ENCODE results near the gene GHR.

Gene GHR

DNA sequence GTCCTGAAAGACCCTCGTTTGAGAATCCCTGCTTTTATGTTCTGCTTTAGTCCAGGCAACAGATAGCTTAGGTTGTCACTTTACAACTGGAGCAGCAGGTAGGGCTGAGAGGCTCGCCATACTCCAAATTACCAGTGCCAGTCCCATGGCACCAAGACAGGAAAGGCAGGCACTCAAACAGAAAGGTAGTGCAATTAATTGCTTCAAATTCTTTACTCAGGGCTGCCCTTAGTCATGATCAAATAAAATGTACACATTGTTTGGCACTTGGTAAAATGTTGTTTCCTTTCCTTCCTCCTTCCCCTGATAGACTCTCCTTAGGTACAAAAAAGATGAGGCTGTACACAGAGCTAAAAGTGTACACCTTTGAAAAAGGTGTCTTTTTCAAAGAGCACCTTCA, 217.6 kb downstream of the GHR start:
- Histone ChIP-seq H3K4me1 (ENCODE audit: control insufficient read depth, insufficient read depth, low read length) (no peaks in the 10 kb centered on the region), H3K4me3 (ENCODE audit: low read length in 2 of 2) (no peak overlapping the region), H3K27me3 (ENCODE audit: control insufficient read depth in 1 of 2, insufficient read depth in 2 of 2, low read length in 2 of 2) (no peaks in the 10 kb centered on the region), H3K9ac (ENCODE audit: low read length in 2 of 2) (no peak overlapping the region), H3K9me3 (ENCODE audit: control insufficient read depth in 2 of 2, low read length in 2 of 2) (no peaks in the 10 kb centered on the region), H3K36me3 (ENCODE audit: control insufficient read depth in 2 of 2, insufficient read depth in 2 of 2, low read length in 2 of 2) (no peaks in the 10 kb centered on the region), H3K27ac (ENCODE audit: low read length) (no peak overlapping the region)

DNA sequence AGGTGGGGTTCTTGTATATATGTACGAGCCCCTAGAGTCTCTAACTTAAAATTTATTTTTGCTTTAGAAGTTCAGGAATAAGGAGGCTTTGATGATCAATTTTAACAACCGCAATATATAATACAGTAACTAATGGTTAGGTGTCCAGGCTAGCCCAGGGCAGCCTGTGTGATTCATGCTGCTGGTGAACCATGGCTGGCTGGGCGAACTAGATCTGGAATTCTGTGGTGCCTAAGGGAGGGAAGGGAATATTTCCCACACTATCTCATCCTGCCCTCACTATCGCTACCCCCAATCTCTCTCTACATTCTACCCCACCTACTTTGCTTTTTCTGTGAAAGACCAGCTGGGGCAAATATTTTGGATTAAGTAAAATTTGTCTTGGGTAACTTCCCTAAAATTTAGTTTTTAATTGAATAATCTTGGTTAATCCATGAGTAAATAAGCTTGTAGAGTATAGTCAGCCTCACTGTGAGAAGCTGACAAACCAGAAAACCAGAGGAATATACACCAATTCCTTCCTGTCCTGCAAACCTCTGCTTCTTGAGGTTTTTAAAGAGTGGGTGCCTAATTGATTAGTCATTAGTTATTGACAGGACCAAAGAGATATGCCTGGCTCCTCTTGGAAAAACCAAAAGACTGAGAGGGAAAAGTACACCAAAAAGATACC, 218.2 kb downstream of the GHR start:
- Histone ChIP-seq H3K27me3 (ENCODE audit: control insufficient read depth in 1 of 2, insufficient read depth in 2 of 2, low read length in 2 of 2) (no peaks in the 10 kb centered on the region), H3K4me1 (ENCODE audit: control insufficient read depth, insufficient read depth, low read length) (no peaks in the 10 kb centered on the region), H3K9me3 (ENCODE audit: control insufficient read depth in 2 of 2, low read length in 2 of 2) (no peaks in the 10 kb centered on the region), H3K9ac (ENCODE audit: low read length in 2 of 2) (no peak overlapping the region), H3K36me3 (ENCODE audit: control insufficient read depth in 2 of 2, insufficient read depth in 2 of 2, low read length in 2 of 2) (no peaks in the 10 kb centered on the region), H3K4me3 (ENCODE audit: low read length in 2 of 2) (no peak overlapping the region), H3K27ac (ENCODE audit: low read length) (no peak overlapping the region)

DNA sequence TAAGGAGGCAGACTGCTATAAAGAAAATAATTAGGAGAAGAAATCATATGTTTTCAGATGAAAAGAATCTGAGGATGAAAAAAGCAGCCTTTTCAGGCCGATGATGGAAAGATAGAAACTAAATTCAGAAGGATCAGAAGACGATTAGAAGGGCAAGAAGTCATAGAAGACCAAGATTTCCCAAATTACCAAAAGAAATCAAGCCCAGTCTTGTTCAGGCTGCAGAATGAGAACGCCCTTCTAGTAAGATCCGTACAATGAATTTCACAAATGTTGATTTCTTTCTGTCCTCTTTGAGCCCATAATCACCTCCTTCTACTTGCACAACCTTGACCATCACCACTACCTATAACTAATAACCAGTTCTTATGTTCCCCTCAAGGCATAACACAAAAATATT, 218.8 kb downstream of the GHR start:
- Histone ChIP-seq H3K27me3 (ENCODE audit: control insufficient read depth in 1 of 2, insufficient read depth in 2 of 2, low read length in 2 of 2) (no peaks in the 10 kb centered on the region), H3K4me3 (ENCODE audit: low read length in 2 of 2) (no peak overlapping the region), H3K36me3 (ENCODE audit: control insufficient read depth in 2 of 2, insufficient read depth in 2 of 2, low read length in 2 of 2) (no peaks in the 10 kb centered on the region), H3K27ac (ENCODE audit: low read length) (no peak overlapping the region), H3K4me1 (ENCODE audit: control insufficient read depth, insufficient read depth, low read length) (no peaks in the 10 kb centered on the region), H3K9me3 (ENCODE audit: control insufficient read depth in 2 of 2, low read length in 2 of 2) (no peaks in the 10 kb centered on the region), H3K9ac (ENCODE audit: low read length in 2 of 2) (no peak overlapping the region)

DNA sequence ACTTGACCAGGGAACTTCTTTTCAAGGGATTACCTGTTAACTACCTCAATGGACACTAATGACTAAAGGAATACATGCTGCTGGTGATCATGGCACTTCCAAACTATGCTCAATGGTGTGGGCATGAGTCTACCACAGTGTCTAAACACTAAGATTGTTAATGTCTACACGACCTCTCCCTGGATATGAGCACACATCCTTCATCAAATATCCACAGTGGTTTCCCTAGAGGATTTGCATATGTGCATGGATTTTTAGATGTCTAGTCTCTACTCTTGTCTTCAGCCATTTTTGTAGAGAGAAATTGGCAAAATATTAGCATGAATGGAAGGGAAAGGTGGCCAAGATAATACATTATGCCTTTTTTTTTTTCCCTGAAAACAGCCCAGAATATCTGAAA, 220.1 kb downstream of the GHR start:
- Histone ChIP-seq H3K27me3 (ENCODE audit: control insufficient read depth in 1 of 2, insufficient read depth in 2 of 2, low read length in 2 of 2) (no peaks in the 10 kb centered on the region), H3K9me3 (ENCODE audit: control insufficient read depth in 2 of 2, low read length in 2 of 2) (no peaks in the 10 kb centered on the region), H3K4me3 (ENCODE audit: low read length in 2 of 2) (no peak overlapping the region), H3K4me1 (ENCODE audit: control insufficient read depth, insufficient read depth, low read length) (no peaks in the 10 kb centered on the region), H3K36me3 (ENCODE audit: control insufficient read depth in 2 of 2, insufficient read depth in 2 of 2, low read length in 2 of 2) (no peaks in the 10 kb centered on the region), H3K27ac (ENCODE audit: low read length) (no peak overlapping the region), H3K9ac (ENCODE audit: low read length in 2 of 2) (no peak overlapping the region)

DNA sequence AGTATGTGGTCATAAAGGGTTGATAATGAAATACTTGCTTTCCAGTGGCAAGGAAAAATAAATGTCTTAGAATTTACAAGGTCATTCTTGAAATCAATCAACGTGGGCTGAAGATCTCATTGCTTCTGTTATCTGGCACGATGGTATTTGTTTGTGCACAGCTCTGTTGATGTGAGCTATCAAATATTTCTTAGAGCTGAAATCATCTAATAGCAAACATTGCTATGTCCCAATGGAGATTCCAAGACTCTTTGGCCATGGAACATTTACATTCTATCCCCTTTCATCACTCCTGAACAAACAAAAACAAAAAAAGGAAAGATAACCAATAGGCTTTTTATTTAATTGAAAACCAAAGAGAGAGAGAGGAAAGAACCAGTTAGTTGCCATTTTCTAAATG, 221.9 kb downstream of the GHR start:
- Histone ChIP-seq H3K9me3 (ENCODE audit: control insufficient read depth in 2 of 2, low read length in 2 of 2) (no peaks in the 10 kb centered on the region), H3K36me3 (ENCODE audit: control insufficient read depth in 2 of 2, insufficient read depth in 2 of 2, low read length in 2 of 2) (no peaks in the 10 kb centered on the region), H3K9ac (ENCODE audit: low read length in 2 of 2) (no peak overlapping the region), H3K4me1 (ENCODE audit: control insufficient read depth, insufficient read depth, low read length) (no peaks in the 10 kb centered on the region), H3K27me3 (ENCODE audit: control insufficient read depth in 1 of 2, insufficient read depth in 2 of 2, low read length in 2 of 2) (no peaks in the 10 kb centered on the region), H3K27ac (ENCODE audit: low read length) (no peak overlapping the region), H3K4me3 (ENCODE audit: low read length in 2 of 2) (no peak overlapping the region)

DNA sequence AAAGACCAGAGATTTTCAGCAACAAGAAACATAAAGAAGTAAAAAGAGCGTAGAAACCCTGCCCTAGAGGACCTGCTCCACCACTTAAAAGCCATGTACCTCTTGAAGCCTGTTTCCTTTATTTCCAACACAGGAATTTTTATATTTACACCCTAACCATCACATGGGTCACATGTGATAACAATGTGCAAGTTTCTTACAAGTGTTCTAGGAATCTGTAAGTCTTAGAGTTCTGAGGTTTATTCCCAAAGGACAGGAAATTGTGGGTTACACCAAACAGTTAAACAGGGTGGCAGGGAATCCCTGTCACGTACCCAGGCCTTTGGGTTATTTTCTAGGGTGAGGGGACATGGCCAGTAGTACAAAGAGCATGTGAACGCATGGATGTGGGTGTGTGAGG, 224.8 kb downstream of the GHR start:
- no peak overlapping the region for H3K27ac ChIP-seq (ENCODE audit: low read length)
- H3K36me3 ChIP-seq (ENCODE audit: control insufficient read depth in 2 of 2, insufficient read depth in 2 of 2, low read length in 2 of 2): no peaks in the 10 kb centered on the region
- no peaks in the 10 kb centered on the region for H3K27me3 ChIP-seq (ENCODE audit: control insufficient read depth in 1 of 2, insufficient read depth in 2 of 2, low read length in 2 of 2)
- H3K4me3 ChIP-seq (ENCODE audit: low read length in 2 of 2): no peak overlapping the region
- H3K9me3 ChIP-seq (ENCODE audit: control insufficient read depth in 2 of 2, low read length in 2 of 2): no peaks in the 10 kb centered on the region
- no peak overlapping the region for H3K9ac ChIP-seq (ENCODE audit: low read length in 2 of 2)
- no peaks in the 10 kb centered on the region for H3K4me1 ChIP-seq (ENCODE audit: control insufficient read depth, insufficient read depth, low read length)

DNA sequence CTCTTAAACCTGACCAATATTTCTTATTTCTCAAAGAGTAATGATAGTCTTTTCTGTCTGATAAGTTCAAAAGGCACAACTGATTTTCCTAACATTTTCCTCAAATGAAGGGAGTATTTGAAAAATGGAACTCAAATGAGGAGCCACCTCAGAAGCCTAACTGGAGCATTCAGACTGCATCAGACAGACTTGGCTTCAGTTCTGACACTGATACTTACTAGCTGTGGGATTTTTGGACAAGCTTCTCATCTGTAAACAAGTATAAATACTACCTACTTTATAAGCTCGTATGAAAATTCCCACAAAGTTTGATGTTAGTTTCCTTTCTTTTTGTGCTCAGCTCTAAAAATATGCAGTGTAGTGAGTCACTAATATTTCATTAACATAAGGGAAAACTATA, 225.7 kb downstream of the GHR start:
- H3K9ac ChIP-seq (ENCODE audit: low read length in 2 of 2): no peak overlapping the region
- H3K27me3 ChIP-seq (ENCODE audit: control insufficient read depth in 1 of 2, insufficient read depth in 2 of 2, low read length in 2 of 2): no peaks in the 10 kb centered on the region
- H3K27ac ChIP-seq (ENCODE audit: low read length): no peak overlapping the region
- H3K9me3 ChIP-seq (ENCODE audit: control insufficient read depth in 2 of 2, low read length in 2 of 2): no peaks in the 10 kb centered on the region
- no peak overlapping the region for H3K4me3 ChIP-seq (ENCODE audit: low read length in 2 of 2)
- H3K36me3 ChIP-seq (ENCODE audit: control insufficient read depth in 2 of 2, insufficient read depth in 2 of 2, low read length in 2 of 2): no peaks in the 10 kb centered on the region
- no peaks in the 10 kb centered on the region for H3K4me1 ChIP-seq (ENCODE audit: control insufficient read depth, insufficient read depth, low read length)

DNA sequence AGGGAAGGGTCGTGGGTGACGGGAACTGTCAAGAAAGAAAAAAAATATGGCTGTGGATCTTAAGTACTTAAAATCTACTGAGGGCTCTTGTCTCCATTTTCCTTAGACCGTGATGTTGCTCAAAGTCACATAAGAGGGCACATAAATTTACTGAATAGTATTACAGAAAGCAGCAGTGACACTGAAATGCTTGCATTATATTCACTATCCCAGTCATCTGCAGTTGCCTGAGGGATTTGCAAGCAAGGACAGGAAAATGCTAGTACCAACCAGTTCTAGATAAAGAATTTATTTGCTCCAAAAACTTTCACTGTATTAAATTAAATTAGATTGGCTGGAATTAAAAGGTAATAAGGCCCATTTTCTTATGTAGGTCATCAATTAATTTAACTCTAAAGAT, 226.8 kb downstream of the GHR start:
- Histone ChIP-seq H3K9me3 (ENCODE audit: control insufficient read depth in 2 of 2, low read length in 2 of 2) (no peaks in the 10 kb centered on the region), H3K4me3 (ENCODE audit: low read length in 2 of 2) (no peak overlapping the region), H3K27me3 (ENCODE audit: control insufficient read depth in 1 of 2, insufficient read depth in 2 of 2, low read length in 2 of 2) (no peaks in the 10 kb centered on the region), H3K4me1 (ENCODE audit: control insufficient read depth, insufficient read depth, low read length) (no peaks in the 10 kb centered on the region), H3K9ac (ENCODE audit: low read length in 2 of 2) (no peak overlapping the region), H3K36me3 (ENCODE audit: control insufficient read depth in 2 of 2, insufficient read depth in 2 of 2, low read length in 2 of 2) (no peaks in the 10 kb centered on the region), H3K27ac (ENCODE audit: low read length) (no peak overlapping the region)

DNA sequence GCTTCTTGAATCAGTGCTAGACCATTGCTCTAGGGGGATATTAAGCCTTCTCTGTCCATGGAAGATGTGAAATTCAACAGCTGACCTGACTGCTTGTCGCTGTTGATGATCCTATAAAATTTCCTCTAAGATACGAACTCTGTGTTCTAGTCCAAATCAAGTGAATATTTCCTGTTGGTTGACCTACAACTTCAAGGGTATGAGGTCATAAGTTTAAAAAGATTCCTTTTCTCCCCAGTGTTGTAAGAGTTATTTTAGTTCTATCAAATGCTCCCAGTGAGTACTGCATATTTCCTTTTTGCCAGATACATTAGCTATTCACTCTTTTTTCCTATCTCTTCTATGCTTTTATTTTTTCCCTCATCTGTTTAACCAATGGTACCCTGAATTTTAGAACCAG, 230.5 kb downstream of the GHR start:
- Histone ChIP-seq H3K4me3 (ENCODE audit: low read length in 2 of 2) (no peak overlapping the region), H3K36me3 (ENCODE audit: control insufficient read depth in 2 of 2, insufficient read depth in 2 of 2, low read length in 2 of 2) (no peaks in the 10 kb centered on the region), H3K4me1 (ENCODE audit: control insufficient read depth, insufficient read depth, low read length) (no peaks in the 10 kb centered on the region), H3K9me3 (ENCODE audit: control insufficient read depth in 2 of 2, low read length in 2 of 2) (no peaks in the 10 kb centered on the region), H3K27ac (ENCODE audit: low read length) (no peak overlapping the region), H3K9ac (ENCODE audit: low read length in 2 of 2) (no peak overlapping the region), H3K27me3 (ENCODE audit: control insufficient read depth in 1 of 2, insufficient read depth in 2 of 2, low read length in 2 of 2) (no peaks in the 10 kb centered on the region)

DNA sequence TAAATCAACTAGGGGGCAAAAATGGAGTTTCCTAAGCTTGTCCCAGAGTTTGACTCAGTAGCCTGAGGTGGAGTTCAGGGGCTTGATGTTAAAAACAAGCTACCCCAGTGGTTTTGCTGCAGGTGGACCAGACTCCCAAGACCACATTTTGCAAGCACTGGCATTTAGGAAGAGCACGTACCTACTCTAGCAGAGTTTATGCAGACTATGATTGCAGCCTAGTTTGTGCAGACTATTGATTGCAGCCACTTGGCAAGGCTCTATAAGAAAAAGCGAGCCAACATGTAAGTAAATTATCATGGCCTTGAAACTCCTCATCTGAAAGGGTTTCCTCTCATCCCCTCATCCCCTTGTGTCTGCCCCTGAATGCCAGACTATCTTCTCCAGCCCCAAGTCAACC, 231.4 kb downstream of the GHR start:
- Histone ChIP-seq H3K4me3 (ENCODE audit: low read length in 2 of 2) (no peak overlapping the region), H3K4me1 (ENCODE audit: control insufficient read depth, insufficient read depth, low read length) (no peaks in the 10 kb centered on the region), H3K27ac (ENCODE audit: low read length) (no peak overlapping the region)

DNA sequence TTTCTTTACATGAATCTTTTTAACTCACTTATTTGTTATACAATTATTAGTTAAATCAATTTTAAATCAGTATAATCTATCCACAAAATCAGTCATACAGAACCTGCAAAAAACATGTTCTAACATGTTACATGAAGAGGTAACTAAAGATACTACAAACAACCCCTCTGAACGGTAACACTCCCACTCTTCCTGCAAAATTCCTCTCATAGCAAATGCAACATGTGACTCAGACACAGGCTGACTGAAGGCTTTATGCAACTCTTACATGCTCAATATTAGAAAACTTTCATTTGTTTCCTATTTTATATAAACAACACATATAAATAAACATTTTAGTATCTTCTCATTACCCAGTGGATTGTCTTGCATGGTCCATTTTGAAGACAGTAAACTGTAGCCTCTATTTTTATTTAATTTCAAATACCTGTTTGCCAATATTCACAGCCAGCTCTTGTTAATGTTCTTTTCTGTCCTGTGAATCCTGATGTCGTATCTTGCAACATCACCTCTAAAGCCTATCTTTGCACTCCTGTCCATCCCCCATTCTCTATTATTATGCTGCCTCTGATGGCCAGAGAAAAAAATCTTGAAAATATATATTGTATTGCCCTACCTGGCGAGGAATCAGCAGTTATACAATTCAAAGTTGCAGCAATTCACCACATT, 232.9 kb downstream of the GHR start:
- Histone ChIP-seq H3K9me3 (ENCODE audit: control insufficient read depth in 2 of 2, low read length in 2 of 2) (no peaks in the 10 kb centered on the region), H3K27ac (ENCODE audit: low read length) (no peak overlapping the region), H3K4me3 (ENCODE audit: low read length in 2 of 2) (peak overlapping the region; percentile 29 to 42), H3K9ac (ENCODE audit: low read length in 2 of 2) (no peak overlapping the region), H3K36me3 (ENCODE audit: control insufficient read depth in 2 of 2, insufficient read depth in 2 of 2, low read length in 2 of 2) (no peaks in the 10 kb centered on the region), H3K27me3 (ENCODE audit: control insufficient read depth in 1 of 2, insufficient read depth in 2 of 2, low read length in 2 of 2) (no peaks in the 10 kb centered on the region), H3K4me1 (ENCODE audit: control insufficient read depth, insufficient read depth, low read length) (no peaks in the 10 kb centered on the region)

More for the DNA sequence above, 231.4 kb downstream of the GHR start:
- H3K9me3 ChIP-seq (ENCODE audit: control insufficient read depth in 2 of 2, low read length in 2 of 2): no peaks in the 10 kb centered on the region
- no peaks in the 10 kb centered on the region for H3K27me3 ChIP-seq (ENCODE audit: control insufficient read depth in 1 of 2, insufficient read depth in 2 of 2, low read length in 2 of 2)
- no peak overlapping the region for H3K9ac ChIP-seq (ENCODE audit: low read length in 2 of 2)
- no peaks in the 10 kb centered on the region for H3K36me3 ChIP-seq (ENCODE audit: control insufficient read depth in 2 of 2, insufficient read depth in 2 of 2, low read length in 2 of 2)

Measured in stomach smooth muscle (tissue), 2 donors.